ENCODE measurements around the gene METTL25.
A peak's percentile ranks its signal among the peaks of the same experiment; 100 is the strongest.

The METTL25 gene

GRCh38 chr12:82358200-82359114 lies at the start of gene METTL25, which contains the start of gene CCDC59:
TSS of gene METTL25 (plus strand) at chr12:82358529. CDS start at chr12:82358566, 37 bp downstream.
TSS of gene CCDC59 (minus strand) at chr12:82358387. CDS start at chr12:82358376, 11 bp downstream.
- TF ChIP-seq, protein P1, sequence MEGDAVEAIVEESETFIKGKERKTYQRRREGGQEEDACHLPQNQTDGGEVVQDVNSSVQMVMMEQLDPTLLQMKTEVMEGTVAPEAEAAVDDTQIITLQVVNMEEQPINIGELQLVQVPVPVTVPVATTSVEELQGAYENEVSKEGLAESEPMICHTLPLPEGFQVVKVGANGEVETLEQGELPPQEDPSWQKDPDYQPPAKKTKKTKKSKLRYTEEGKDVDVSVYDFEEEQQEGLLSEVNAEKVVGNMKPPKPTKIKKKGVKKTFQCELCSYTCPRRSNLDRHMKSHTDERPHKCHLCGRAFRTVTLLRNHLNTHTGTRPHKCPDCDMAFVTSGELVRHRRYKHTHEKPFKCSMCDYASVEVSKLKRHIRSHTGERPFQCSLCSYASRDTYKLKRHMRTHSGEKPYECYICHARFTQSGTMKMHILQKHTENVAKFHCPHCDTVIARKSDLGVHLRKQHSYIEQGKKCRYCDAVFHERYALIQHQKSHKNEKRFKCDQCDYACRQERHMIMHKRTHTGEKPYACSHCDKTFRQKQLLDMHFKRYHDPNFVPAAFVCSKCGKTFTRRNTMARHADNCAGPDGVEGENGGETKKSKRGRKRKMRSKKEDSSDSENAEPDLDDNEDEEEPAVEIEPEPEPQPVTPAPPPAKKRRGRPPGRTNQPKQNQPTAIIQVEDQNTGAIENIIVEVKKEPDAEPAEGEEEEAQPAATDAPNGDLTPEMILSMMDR (IDR thresholded peaks at IDR 0.05; ENCODE audit: low read length, missing control alignments): peak; percentile 76
- DNase-seq (ENCODE audit: low read depth): peak; percentile 99
- H3K4me3 ChIP-seq (replicated peaks; ENCODE audit: low read depth, low read length): peak within 1 kb of the TSS; percentile 69

GRCh38 chr12:82314406-82314892 lies 43.9 kb upstream of the METTL25 start:
- H3K4me3 ChIP-seq (replicated peaks; ENCODE audit: low read depth, low read length): no peak overlapping the region
- no peak for DNase-seq (ENCODE audit: low read depth)
- TF ChIP-seq, protein P1 (IDR thresholded peaks at IDR 0.05; ENCODE audit: low read length, missing control alignments): no peak

- no peak for DNase-seq (ENCODE audit: low read depth)
- TF ChIP-seq, protein P1 (IDR thresholded peaks at IDR 0.05; ENCODE audit: low read length, missing control alignments): no peak
- H3K4me3 ChIP-seq (replicated peaks; ENCODE audit: low read depth, low read length): no peak overlapping the region
These were observed 39.1 kb upstream of the METTL25 start for GRCh38 chr12:82319276-82319675.

DNA sequence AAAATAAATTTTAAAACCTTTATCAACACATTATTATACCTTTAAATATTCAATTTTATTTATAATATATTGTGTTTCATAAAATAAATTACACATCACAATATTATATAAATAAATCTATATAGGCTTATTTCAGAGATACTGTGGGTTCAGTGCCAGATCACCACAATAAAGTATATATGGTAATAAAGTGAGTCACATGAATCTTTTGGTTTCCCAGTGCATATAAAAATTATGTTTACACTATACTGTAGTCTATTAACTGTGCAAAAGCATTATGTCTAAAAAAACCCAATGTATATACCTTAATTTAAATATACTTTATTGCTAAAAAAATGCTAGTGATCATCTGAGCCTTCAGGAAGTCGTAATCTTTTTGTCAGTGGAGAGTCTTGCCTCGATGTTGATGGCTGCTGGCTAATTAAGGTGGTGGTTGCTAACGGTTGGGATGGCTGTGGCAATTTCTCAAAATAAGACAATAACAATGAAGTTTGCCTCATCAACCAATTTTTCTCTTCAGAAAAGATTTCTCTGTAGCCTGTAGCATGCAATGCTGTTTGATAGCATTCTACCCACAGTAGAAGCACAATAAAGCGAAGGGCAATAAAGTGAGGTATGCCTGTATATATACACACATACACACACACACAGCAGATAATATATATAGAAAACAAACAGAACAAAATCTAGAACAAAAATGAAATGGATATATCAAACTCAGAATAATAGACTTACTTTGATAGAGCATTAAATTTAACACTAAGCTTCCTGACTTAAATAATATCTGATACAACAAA lies 32.6 kb upstream of the METTL25 start:
- TF ChIP-seq, protein P1 (IDR thresholded peaks at IDR 0.05; ENCODE audit: low read length, missing control alignments): no peak
- H3K4me3 ChIP-seq (replicated peaks; ENCODE audit: low read depth, low read length): no peak overlapping the region
- DNase-seq (ENCODE audit: low read depth): no peak

GRCh38 chr12:82326905-82327503 lies 31.3 kb upstream of the METTL25 start:
- TF ChIP-seq, protein P1 (IDR thresholded peaks at IDR 0.05; ENCODE audit: low read length, missing control alignments): peak; percentile 59
- DNase-seq (ENCODE audit: low read depth): peak; percentile 58
- H3K4me3 ChIP-seq (replicated peaks; ENCODE audit: low read depth, low read length): no peak overlapping the region

DNA sequence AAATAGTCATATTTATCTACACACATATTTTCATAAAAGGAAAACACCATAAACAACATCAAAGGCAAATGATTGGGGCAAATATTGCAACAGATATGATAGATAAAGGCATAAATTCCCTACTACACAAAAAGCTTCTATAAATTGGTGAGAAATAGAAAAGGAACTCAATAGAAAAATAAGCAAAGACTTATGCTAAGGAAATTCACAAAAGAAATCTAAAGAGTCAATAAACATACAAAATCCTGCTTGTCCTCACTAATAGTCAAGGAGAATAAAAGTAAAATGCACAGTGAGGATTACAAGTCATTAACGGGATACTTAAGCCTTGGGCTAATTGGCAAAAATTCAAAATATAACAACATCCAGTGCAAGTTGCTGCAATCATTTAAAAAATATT lies 30.5 kb upstream of the METTL25 start:
- TF ChIP-seq, protein P1 (IDR thresholded peaks at IDR 0.05; ENCODE audit: low read length, missing control alignments): no peak
- no peak overlapping the region for H3K4me3 ChIP-seq (replicated peaks; ENCODE audit: low read depth, low read length)
- no peak for DNase-seq (ENCODE audit: low read depth)
